Fibroblast of skin of left biceps (primary cell): ENCODE results near the gene CACNA1B.

ENCODE experiments used
- DNase-seq, 2 experiments: peaks; one replicate each; pipeline ENCODE4 v3.0.0-alpha.2; 2013; ENCODE audit warnings: low read depth in 2 of 2

The CACNA1B gene

GRCh38 chr9:138053321-138053868 is 175.8 kb downstream of the CACNA1B start:
- no peak for DNase-seq

GRCh38 chr9:138053996-138054752 is 176.6 kb downstream of the CACNA1B start:
- DNase-seq: no peak

- DNase-seq: no peak
These were observed 180.1 kb downstream of the CACNA1B start for GRCh38 chr9:138057726-138058125.

- no peak for DNase-seq
These were observed 180.6 kb downstream of the CACNA1B start for GRCh38 chr9:138058181-138058580.

- no peak for DNase-seq
These were observed 181.6 kb downstream of the CACNA1B start for GRCh38 chr9:138059196-138059595.

GRCh38 chr9:138060365-138060764 is 182.8 kb downstream of the CACNA1B start:
- DNase-seq: no peak

GRCh38 chr9:138060881-138061280 is 183.3 kb downstream of the CACNA1B start:
- no peak for DNase-seq

GRCh38 chr9:138061631-138062030 is 184.0 kb downstream of the CACNA1B start:
- DNase-seq: no peak

GRCh38 chr9:138062196-138062595 is 184.6 kb downstream of the CACNA1B start:
- no peak for DNase-seq

GRCh38 chr9:138063033-138063432 is 185.5 kb downstream of the CACNA1B start:
- DNase-seq: no peak

GRCh38 chr9:138063785-138064184 is 186.2 kb downstream of the CACNA1B start:
- DNase-seq: no peak

- no peak for DNase-seq
These were observed 187.0 kb downstream of the CACNA1B start for GRCh38 chr9:138064547-138064946.

- DNase-seq: no peak
These were observed 187.7 kb downstream of the CACNA1B start for GRCh38 chr9:138065287-138065686.

- DNase-seq: no peak
These were observed 188.5 kb downstream of the CACNA1B start for GRCh38 chr9:138066049-138066448.

- DNase-seq: no peak
These were observed 190.2 kb downstream of the CACNA1B start for GRCh38 chr9:138067613-138068367.

GRCh38 chr9:138068601-138069035 is 191.0 kb downstream of the CACNA1B start:
- no peak for DNase-seq

- DNase-seq: no peak
These were observed 192.3 kb downstream of the CACNA1B start for GRCh38 chr9:138069731-138070456.

GRCh38 chr9:138070815-138071214 is 193.2 kb downstream of the CACNA1B start:
- no peak for DNase-seq

- no peak for DNase-seq
These were observed 193.7 kb downstream of the CACNA1B start for GRCh38 chr9:138071292-138071691.

GRCh38 chr9:138071731-138072130 is 194.1 kb downstream of the CACNA1B start:
- DNase-seq: no peak

GRCh38 chr9:138072161-138072842 is 194.7 kb downstream of the CACNA1B start:
- no peak for DNase-seq

GRCh38 chr9:138072897-138073296 is 195.3 kb downstream of the CACNA1B start:
- DNase-seq: no peak
